NB4 (cell line): Measurements from ENCODE around the gene CTU2.

Experiments
- POLR2A ChIP-seq: IDR thresholded peaks from 2 replicates; pipeline ENCODE4 v1.6.1; 2011; ENCODE audit warnings: mild to moderate bottlenecking; ENCODE audit not compliant: insufficient read length; ENCODE audit errors: extremely low read depth
- TF ChIP-seq, protein P1 (sequence below): IDR thresholded peaks from one replicate; pipeline ENCODE4 v1.5.1; 2012; ENCODE audit warnings: low read depth, low read length
- TF ChIP-seq, protein P2 (sequence below): IDR thresholded peaks from 2 replicates; pipeline ENCODE4 v1.6.1; 2011; ENCODE audit warnings: low read depth, low read length

DNA sequence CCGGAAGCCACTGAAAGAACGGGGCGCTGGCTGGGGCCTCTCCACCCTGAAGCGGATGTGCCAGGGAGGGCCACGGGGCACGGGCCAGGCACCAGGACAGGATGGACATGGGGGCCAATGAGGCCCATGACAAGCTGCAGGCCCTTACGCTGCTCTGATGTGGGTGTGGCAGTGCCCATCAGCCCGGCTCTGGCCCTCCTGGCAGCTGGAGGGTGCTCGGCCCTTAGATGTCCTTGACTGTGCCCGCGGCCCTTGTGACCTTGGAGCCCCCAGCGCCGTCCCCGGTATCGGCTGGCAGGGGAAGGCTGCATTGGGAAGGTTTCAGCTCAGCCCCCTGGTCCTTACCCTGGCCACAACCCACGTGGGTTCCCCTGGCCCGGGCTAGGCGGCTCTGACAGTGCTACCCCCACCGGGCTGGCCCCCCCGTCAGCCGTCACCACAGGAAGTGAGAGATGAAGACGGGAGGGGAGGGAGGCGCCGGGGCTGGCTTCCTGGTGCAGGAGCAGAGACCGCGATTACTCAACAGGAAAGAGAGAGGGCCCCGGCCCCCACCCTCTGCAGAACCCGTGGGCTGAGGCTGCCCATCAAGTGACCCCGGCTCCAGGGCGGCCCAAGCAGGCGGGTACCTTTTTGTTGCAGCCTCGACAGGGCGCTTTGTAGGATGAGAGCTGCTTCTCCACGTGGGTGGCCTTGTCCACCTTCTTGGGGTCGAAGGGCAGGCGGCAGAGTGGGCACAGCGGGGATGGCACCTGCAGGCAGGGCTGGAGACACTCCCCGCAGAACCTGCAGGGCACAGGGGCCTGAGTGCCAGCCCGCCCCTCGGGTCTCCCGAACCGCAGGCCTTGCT is 5.4 kb upstream of the CTU2 start:
- no peak for TF ChIP-seq POLR2A
- TF ChIP-seq, protein P1, sequence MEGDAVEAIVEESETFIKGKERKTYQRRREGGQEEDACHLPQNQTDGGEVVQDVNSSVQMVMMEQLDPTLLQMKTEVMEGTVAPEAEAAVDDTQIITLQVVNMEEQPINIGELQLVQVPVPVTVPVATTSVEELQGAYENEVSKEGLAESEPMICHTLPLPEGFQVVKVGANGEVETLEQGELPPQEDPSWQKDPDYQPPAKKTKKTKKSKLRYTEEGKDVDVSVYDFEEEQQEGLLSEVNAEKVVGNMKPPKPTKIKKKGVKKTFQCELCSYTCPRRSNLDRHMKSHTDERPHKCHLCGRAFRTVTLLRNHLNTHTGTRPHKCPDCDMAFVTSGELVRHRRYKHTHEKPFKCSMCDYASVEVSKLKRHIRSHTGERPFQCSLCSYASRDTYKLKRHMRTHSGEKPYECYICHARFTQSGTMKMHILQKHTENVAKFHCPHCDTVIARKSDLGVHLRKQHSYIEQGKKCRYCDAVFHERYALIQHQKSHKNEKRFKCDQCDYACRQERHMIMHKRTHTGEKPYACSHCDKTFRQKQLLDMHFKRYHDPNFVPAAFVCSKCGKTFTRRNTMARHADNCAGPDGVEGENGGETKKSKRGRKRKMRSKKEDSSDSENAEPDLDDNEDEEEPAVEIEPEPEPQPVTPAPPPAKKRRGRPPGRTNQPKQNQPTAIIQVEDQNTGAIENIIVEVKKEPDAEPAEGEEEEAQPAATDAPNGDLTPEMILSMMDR: no peak
- TF ChIP-seq, protein P2, sequence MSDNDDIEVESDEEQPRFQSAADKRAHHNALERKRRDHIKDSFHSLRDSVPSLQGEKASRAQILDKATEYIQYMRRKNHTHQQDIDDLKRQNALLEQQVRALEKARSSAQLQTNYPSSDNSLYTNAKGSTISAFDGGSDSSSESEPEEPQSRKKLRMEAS: peak; percentile 93
